Uterus (tissue), 2 donors: ENCODE results near the gene STAU1.

Experiments used
- POLR2A ChIP-seq, 2 donors: fragments of 450-650 bp; IDR thresholded peaks; one replicate each; pipeline ENCODE4 v1.6.1; 2016; ENCODE audit warnings: antibody characterized with exemption in 2 of 2, mild to moderate bottlenecking in 1 of 2, moderate library complexity in 1 of 2
- TF ChIP-seq, protein P1 (sequence below), 4 experiments: fragments of 200-600 bp in 2 of 4; fragments of 450-650 bp in 2 of 4; sonication (generic) in 2 of 4; IDR thresholded peaks; one replicate each; pipeline ENCODE4 v1.5.1; 2016 to 2019; ENCODE audit warnings: antibody characterized with exemption in 4 of 4, mild to moderate bottlenecking in 2 of 4, moderate library complexity in 1 of 4

DNA sequence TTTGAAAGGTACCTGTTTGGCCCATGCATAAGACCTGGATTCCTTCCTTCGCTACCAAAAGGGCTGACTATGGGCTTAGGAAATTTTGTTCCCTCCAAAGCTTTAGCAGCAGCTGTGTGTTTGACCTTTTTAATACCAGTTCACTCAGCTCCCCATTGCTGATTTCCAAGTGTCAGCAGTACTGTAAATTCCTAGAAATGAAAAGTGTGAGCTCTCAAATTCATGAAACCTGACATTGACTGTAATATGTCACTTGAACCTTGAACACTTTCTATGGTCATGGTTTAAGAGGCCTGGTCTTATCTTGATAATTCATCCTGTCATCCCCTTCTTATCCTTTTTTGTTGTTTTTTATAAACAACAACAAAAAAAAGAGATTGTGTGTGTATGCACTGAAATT is 31.7 kb downstream of the STAU1 start:
- TF ChIP-seq, protein P1, sequence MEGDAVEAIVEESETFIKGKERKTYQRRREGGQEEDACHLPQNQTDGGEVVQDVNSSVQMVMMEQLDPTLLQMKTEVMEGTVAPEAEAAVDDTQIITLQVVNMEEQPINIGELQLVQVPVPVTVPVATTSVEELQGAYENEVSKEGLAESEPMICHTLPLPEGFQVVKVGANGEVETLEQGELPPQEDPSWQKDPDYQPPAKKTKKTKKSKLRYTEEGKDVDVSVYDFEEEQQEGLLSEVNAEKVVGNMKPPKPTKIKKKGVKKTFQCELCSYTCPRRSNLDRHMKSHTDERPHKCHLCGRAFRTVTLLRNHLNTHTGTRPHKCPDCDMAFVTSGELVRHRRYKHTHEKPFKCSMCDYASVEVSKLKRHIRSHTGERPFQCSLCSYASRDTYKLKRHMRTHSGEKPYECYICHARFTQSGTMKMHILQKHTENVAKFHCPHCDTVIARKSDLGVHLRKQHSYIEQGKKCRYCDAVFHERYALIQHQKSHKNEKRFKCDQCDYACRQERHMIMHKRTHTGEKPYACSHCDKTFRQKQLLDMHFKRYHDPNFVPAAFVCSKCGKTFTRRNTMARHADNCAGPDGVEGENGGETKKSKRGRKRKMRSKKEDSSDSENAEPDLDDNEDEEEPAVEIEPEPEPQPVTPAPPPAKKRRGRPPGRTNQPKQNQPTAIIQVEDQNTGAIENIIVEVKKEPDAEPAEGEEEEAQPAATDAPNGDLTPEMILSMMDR (IDR thresholded peaks at IDR 0.05): no peak
- no peak for TF ChIP-seq POLR2A (IDR thresholded peaks at IDR 0.05)
